RWPE2 (cell line): ENCODE results near the gene TTC39C.

Source experiments
- ATAC-seq: fragments of 200-7000 bp; cut with Tn5 transposase; 3 replicates; pipeline ENCODE4 v1.9.1; 2021; ENCODE audit warnings: low read depth
- DNase-seq: peaks from one replicate; pipeline ENCODE4 v3.0.0-alpha.2; 2020; ENCODE audit warnings: low spot score
- H3K27ac ChIP-seq: fragments of 450-650 bp; 2 replicates; pipeline ENCODE4 v1.5.1; 2017; ENCODE audit warnings: mild to moderate bottlenecking; ENCODE audit not compliant: poor library complexity, severe bottlenecking
- H3K27me3 ChIP-seq: fragments of 250-450 bp; sonication (Bioruptor Pico); 2 replicates; pipeline ENCODE4 v1.5.1; 2021; ENCODE audit warnings: mild to moderate bottlenecking, moderate library complexity; ENCODE audit not compliant: insufficient read depth, poor library complexity, severe bottlenecking
- H3K36me3 ChIP-seq: fragments of 250-450 bp; sonication (Bioruptor Pico); 2 replicates; pipeline ENCODE4 v1.5.1; 2020; ENCODE audit warnings: low read depth, mild to moderate bottlenecking, moderate library complexity
- H3K4me1 ChIP-seq: fragments of 250-450 bp; sonication (Bioruptor Pico); 2 replicates; pipeline ENCODE4 v1.5.1; 2021; ENCODE audit warnings: mild to moderate bottlenecking, moderate library complexity; ENCODE audit not compliant: insufficient read depth, poor library complexity, severe bottlenecking
- H3K4me3 ChIP-seq: fragments of 250-450 bp; sonication (Bioruptor Pico); 2 replicates; pipeline ENCODE4 v1.5.1; 2021; ENCODE audit warnings: mild to moderate bottlenecking, moderate library complexity; ENCODE audit not compliant: severe bottlenecking
- H3K9me3 ChIP-seq: fragments of 250-450 bp; sonication (Bioruptor Pico); 2 replicates; pipeline ENCODE4 v1.5.1; 2021; ENCODE audit warnings: mild to moderate bottlenecking, moderate library complexity; ENCODE audit not compliant: severe bottlenecking
- CTCF ChIP-seq: fragments of 450-650 bp; IDR thresholded peaks from one replicate; pipeline ENCODE4 v1.5.1; 2017; ENCODE audit warnings: mild to moderate bottlenecking, moderate library complexity; ENCODE audit not compliant: poor library complexity, severe bottlenecking

TTC39C gene

GRCh38 chr18:24118750-24119577, 104.4 kb downstream of the TTC39C start:
- DNase-seq (no peak), ATAC-seq (peak; percentile 73)
- no peaks in the 10 kb centered on the region for H3K27me3 ChIP-seq
- no peaks in the 10 kb centered on the region for H3K9me3 ChIP-seq
- H3K27ac ChIP-seq = no peak overlapping the region
- H3K4me3 ChIP-seq = no peak overlapping the region
- H3K36me3 ChIP-seq = peaks cover 4% of the 10 kb centered on the region; the same call in 1 of the 2 replicates
- H3K4me1 ChIP-seq = no peaks in the 10 kb centered on the region
- TF ChIP-seq CTCF = peak; percentile 94

- Histone ChIP-seq H3K36me3 (peaks cover 4% of the 10 kb centered on the region; the same call in 1 of the 2 replicates), H3K4me1 (no peaks in the 10 kb centered on the region), H3K4me3 (no peak overlapping the region), H3K9me3 (no peaks in the 10 kb centered on the region), H3K27ac (no peak overlapping the region), H3K27me3 (no peaks in the 10 kb centered on the region)
- TF ChIP-seq CTCF = no peak
- DNase-seq (no peak), ATAC-seq (no peak)
Observed at GRCh38 chr18:24120676-24121075, 106.1 kb downstream of the TTC39C start.

GRCh38 chr18:24121625-24122024, 107.1 kb downstream of the TTC39C start:
- DNase-seq (no peak), ATAC-seq (no peak)
- no peak for TF ChIP-seq CTCF
- no peaks in the 10 kb centered on the region for H3K4me1 ChIP-seq
- H3K36me3 ChIP-seq = peaks cover 5% of the 10 kb centered on the region
- no peak overlapping the region for H3K27ac ChIP-seq
- no peaks in the 10 kb centered on the region for H3K9me3 ChIP-seq
- no peak overlapping the region for H3K4me3 ChIP-seq
- H3K27me3 ChIP-seq = no peaks in the 10 kb centered on the region

- no peaks in the 10 kb centered on the region for H3K9me3 ChIP-seq
- H3K27ac ChIP-seq = no peak overlapping the region
- no peak for DNase-seq
- TF ChIP-seq CTCF = no peak
- H3K4me3 ChIP-seq = no peak overlapping the region
- peaks cover 4% of the 10 kb centered on the region; the same call in 1 of the 2 replicates for H3K36me3 ChIP-seq
- no peak for ATAC-seq
- no peaks in the 10 kb centered on the region for H3K27me3 ChIP-seq
- H3K4me1 ChIP-seq = no peaks in the 10 kb centered on the region
Observed at GRCh38 chr18:24126155-24126961, 111.8 kb downstream of the TTC39C start.
